ENCODE results near the gene FAM151B. TPM values are rescaled to one million over a fixed set of nuclear protein-coding genes. Genes with fewer than 3 reads are reported as not detected.

The FAM151B gene
- total RNA-seq, 4 donors from 2014 or later: 0.79 to 5.7 (median 4.1) TPM

GRCh38 chr5:80584770-80585169 lies 96.9 kb downstream of the FAM151B start:
- DNase-seq (ENCODE audit: low spot score) (no peak), ATAC-seq (ENCODE audit: low FRiP score) (no peak)
- no peak for TF ChIP-seq CTCF (IDR thresholded peaks at IDR 0.05)

- TF ChIP-seq CTCF (IDR thresholded peaks at IDR 0.05): no peak
- DNase-seq (ENCODE audit: low spot score) (no peak), ATAC-seq (ENCODE audit: low FRiP score) (no peak)
Observed at GRCh38 chr5:80588858-80589540, 101.1 kb downstream of the FAM151B start.

GRCh38 chr5:80590766-80591165 lies 102.9 kb downstream of the FAM151B start:
- no peak for TF ChIP-seq CTCF (IDR thresholded peaks at IDR 0.05)
- DNase-seq (ENCODE audit: low spot score) (no peak), ATAC-seq (ENCODE audit: low FRiP score) (no peak)

DNA sequence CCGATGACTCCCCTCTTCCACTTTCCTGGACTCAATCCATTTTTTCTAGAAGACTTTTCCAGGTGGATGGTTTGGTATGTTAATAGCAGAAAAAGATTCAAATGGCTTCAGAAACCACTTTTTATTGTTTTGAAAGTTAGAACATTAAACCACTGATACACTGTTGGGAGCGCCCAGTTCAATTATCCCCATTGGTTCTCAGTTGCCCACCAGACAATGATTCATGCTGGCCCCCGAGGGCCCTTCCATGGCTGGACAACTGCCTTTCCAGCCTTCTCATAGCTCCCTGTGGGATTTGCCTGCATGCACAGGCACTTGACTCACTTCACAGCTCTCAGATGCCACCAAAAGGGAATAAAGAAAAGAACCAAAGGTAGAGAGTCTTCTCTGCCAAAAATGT lies 103.5 kb downstream of the FAM151B start:
- ATAC-seq (ENCODE audit: low FRiP score): no peak
- TF ChIP-seq CTCF (IDR thresholded peaks at IDR 0.05): no peak

DNA sequence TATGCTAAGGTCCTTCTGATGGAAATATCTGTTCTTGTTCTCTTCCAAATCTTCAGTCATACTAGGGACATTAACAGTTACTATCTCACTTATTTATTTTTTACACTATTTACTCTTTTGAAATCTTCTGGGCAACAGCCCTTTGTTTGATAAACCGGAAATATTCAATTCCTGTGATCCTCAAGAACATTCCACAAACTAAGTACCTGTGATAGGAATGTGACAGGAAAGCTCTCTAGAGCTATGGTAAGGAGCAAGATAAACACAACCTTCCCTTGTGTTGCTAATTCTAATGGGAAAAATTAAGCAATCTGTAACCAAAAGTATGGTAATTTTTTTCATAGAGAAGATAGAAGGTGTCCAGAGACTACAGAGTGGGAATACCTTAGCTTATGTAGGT lies 104.2 kb downstream of the FAM151B start:
- TF ChIP-seq CTCF (IDR thresholded peaks at IDR 0.05): no peak
- DNase-seq (ENCODE audit: low spot score) (no peak), ATAC-seq (ENCODE audit: low FRiP score) (no peak)

More for the DNA sequence above, 103.5 kb downstream of the FAM151B start:
- DNase-seq (ENCODE audit: low spot score): no peak

Other genes starting within 250 kb of the FAM151B start
- 10 to 100 TPM; 19.5 to 32.8 (median 25.6) TPM for gene SERINC5, start 232.1 kb upstream of the FAM151B start, total RNA-seq
- not detected for gene SPZ1, start 168.1 kb upstream of the FAM151B start, total RNA-seq
- gene ZFYVE16, start 80.0 kb upstream of the FAM151B start, total RNA-seq: 10 to 100 TPM; 24.2 to 71.2 (median 30.5) TPM
- not detected for gene ANKRD34B, start 82.2 kb downstream of the FAM151B start, total RNA-seq
- 10 to 100 TPM in 3 of 4 donors, 1 to 10 TPM in 1; 10.0 to 16.8 (median 13.1) TPM for gene MSH3, start 166.6 kb downstream of the FAM151B start, total RNA-seq
- gene DHFR, start 166.9 kb downstream of the FAM151B start, total RNA-seq: 10 to 100 TPM in 3 of 4 donors, 1 to 10 TPM in 1; 9.1 to 12.2 (median 10.2) TPM

Measured in omental fat pad (tissue), 4 donors.